ENCODE data around the gene SPATA21.

- TF ChIP-seq MAX (IDR thresholded peaks at IDR 0.05) (no peak), RFX5 (IDR thresholded peaks at IDR 0.05) (no peak), CTCF (IDR thresholded peaks at IDR 0.05) (no peak), TFCP2L1 (CRISPR knock-in tag; IDR thresholded peaks at IDR 0.05) (no peak), ZFP36 (IDR thresholded peaks at IDR 0.05; ENCODE audit: borderline replicate concordance, partially characterized antibody) (no peak), NR3C1 (IDR thresholded peaks at IDR 0.05) (no peak), MAZ (IDR thresholded peaks at IDR 0.05; ENCODE audit: borderline replicate concordance, low read depth, low read length) (no peak), CHD2 (IDR thresholded peaks at IDR 0.05; ENCODE audit: low read length, partially characterized antibody) (no peak), NFE2L2 (conservative IDR thresholded peaks at IDR 0.05; ENCODE audit: low read length) (no peak), POLR2A (IDR thresholded peaks at IDR 0.05; ENCODE audit: low read length) (no peak), ESRRA (IDR thresholded peaks at IDR 0.05; ENCODE audit: borderline replicate concordance, low read length) (no peak)
Observed at GRCh38 chr1:16374266-16374665, 63.0 kb downstream of the SPATA21 start.
